Esophagus squamous epithelium (tissue), 5 donors: Measurements from ENCODE around the gene WDR88. TPM values are rescaled to one million over a fixed set of nuclear protein-coding genes. Genes with fewer than 3 reads are reported as not detected.

Experiments
- DNase-seq: peaks from one replicate; lab custom pipeline; 2025; lab: John Stamatoyannopoulos, UW
- H3K27ac ChIP-seq, 4 donors: fragments of 200-600 bp; sonication (generic); one replicate each; pipeline ENCODE4 v1.5.1; 2016 to 2019; ENCODE audit warnings: mild to moderate bottlenecking in 1 of 4
- H3K27me3 ChIP-seq, 4 donors: fragments of 200-600 bp; sonication (generic); 1 replicate in 3 of 4; 2 replicates in 1 of 4; pipeline versions ENCODE4 v1.5.1 to v1.6.0; 2017 to 2021; ENCODE audit warnings: antibody characterized with exemption in 1 of 4
- H3K36me3 ChIP-seq, 3 donors: fragments of 200-600 bp; sonication (generic); one replicate each; pipeline ENCODE4 v1.5.1; 2016 to 2019
- H3K4me1 ChIP-seq, 3 donors: fragments of 200-600 bp; sonication (generic); one replicate each; pipeline ENCODE4 v1.5.1; 2017 to 2019
- H3K4me3 ChIP-seq, 4 donors: fragments of 200-600 bp; sonication (generic); 1 replicate in 3 of 4; 2 replicates in 1 of 4; pipeline ENCODE4 v1.5.1; 2016 to 2019; ENCODE audit warnings: mild to moderate bottlenecking in 2 of 4, moderate library complexity in 1 of 4
- H3K9me3 ChIP-seq, 3 donors: fragments of 200-600 bp; sonication (generic); one replicate each; pipeline ENCODE4 v1.5.1; 2016 to 2019
- CTCF ChIP-seq, 6 experiments: fragments of 450-650 bp in 4 of 6; fragments of 200-600 bp in 2 of 6; sonication (generic) in 2 of 6; IDR thresholded peaks; one replicate each; pipeline ENCODE4 v1.5.1; 2016 to 2019; ENCODE audit warnings: antibody characterized with exemption in 6 of 6, mild to moderate bottlenecking in 4 of 6, moderate library complexity in 4 of 6
- POLR2A ChIP-seq, 4 donors: fragments of 450-650 bp; IDR thresholded peaks; one replicate each; pipeline ENCODE4 v1.6.1; 2017; ENCODE audit warnings: antibody characterized with exemption in 4 of 4, mild to moderate bottlenecking in 4 of 4, moderate library complexity in 3 of 4
- WGBS, 2 donors: methylation state at CpG; one replicate each; pipeline ENCODE4 v1.1.5; 2018; 5-methylcytosine and 5-hydroxymethylcytosine counted together
- intact Hi-C: fragments of 100-400 bp; cut with DNase I; formaldehyde crosslinking; loops from one replicate; pipeline ENCODE4 v1.15.0; 2022
- total RNA-seq, 4 donors: library from RNA; depleted of rRNA; stranded (reverse); fragments of >200 nt; gene quantifications; one replicate each; pipeline ENCODE4 v1.1.0, GENCODE V29; 2016
- donor health status: DM: yes; HTN: yes; CAD: no.

Gene WDR88
- total RNA-seq, 4 donors from 2014 or later: not detected

- TF ChIP-seq POLR2A (IDR thresholded peaks at IDR 0.05) (no peak), CTCF (IDR thresholded peaks at IDR 0.05) (no peak)
- Histone ChIP-seq H3K36me3 (no peaks in the 10 kb centered on the region), H3K4me1 (peaks cover 0 to 13% (median 0%) of the 10 kb centered on the region in 3 donors), H3K27ac (no peak overlapping the region), H3K4me3 (no peak overlapping the region), H3K27me3 (peaks cover 0 to 54% (median 2%) of the 10 kb centered on the region in 4 donors), H3K9me3 (no peaks in the 10 kb centered on the region)
- intact Hi-C loops: no loop called here
- WGBS, 2 donors: 50 to 69% methylated on average over 3 of the region's 4 CpGs
- DNase-seq: no peak
Observed at GRCh38 chr19:33139165-33139564, 7.3 kb downstream of the WDR88 start.

GRCh38 chr19:33143897-33144405, 12.0 kb downstream of the WDR88 start:
- TF ChIP-seq CTCF (IDR thresholded peaks at IDR 0.05): peak; percentile 88 to 96 (median 89)
- TF ChIP-seq POLR2A (IDR thresholded peaks at IDR 0.05): no peak
- H3K9me3 ChIP-seq: no peaks in the 10 kb centered on the region
- no peak overlapping the region for H3K27ac ChIP-seq
- 24 to 32% methylated on average over 18 to 23 of the region's 23 CpGs for WGBS, 2 donors
- H3K4me1 ChIP-seq: peaks cover 0 to 7% (median 0%) of the 10 kb centered on the region in 3 donors
- H3K4me3 ChIP-seq: peak overlapping the region in 1 of 4 donors; percentile 6
- H3K36me3 ChIP-seq: no peaks in the 10 kb centered on the region
- intact Hi-C loops: no loop called here
- peaks cover 0 to 17% (median 0%) of the 10 kb centered on the region in 4 donors for H3K27me3 ChIP-seq
- no peak for DNase-seq

GRCh38 chr19:33146209-33146608, 14.3 kb downstream of the WDR88 start:
- no peak for TF ChIP-seq CTCF (IDR thresholded peaks at IDR 0.05)
- TF ChIP-seq POLR2A (IDR thresholded peaks at IDR 0.05): no peak
- peaks cover 0 to 8% (median 0%) of the 10 kb centered on the region in 4 donors for H3K27me3 ChIP-seq
- intact Hi-C loops: no loop called here
- H3K4me3 ChIP-seq: no peak overlapping the region
- H3K36me3 ChIP-seq: no peaks in the 10 kb centered on the region
- DNase-seq: no peak
- no peaks in the 10 kb centered on the region for H3K9me3 ChIP-seq
- H3K4me1 ChIP-seq: peaks cover 0 to 7% (median 0%) of the 10 kb centered on the region in 3 donors
- no peak overlapping the region for H3K27ac ChIP-seq
- WGBS, 2 donors: 82 to 85% methylated on average over 9 of the region's 9 CpGs

GRCh38 chr19:33147538-33147937, 15.6 kb downstream of the WDR88 start:
- intact Hi-C loops: no loop called here
- 89 to 100% methylated on average over 1 to 4 of the region's 6 CpGs for WGBS, 2 donors

More at GRCh38 chr19:33147538-33147937, 15.6 kb downstream of the WDR88 start:
- Histone ChIP-seq H3K27me3 (no peaks in the 10 kb centered on the region), H3K9me3 (no peaks in the 10 kb centered on the region), H3K27ac (no peak overlapping the region), H3K4me1 (peaks cover 0 to 7% (median 0%) of the 10 kb centered on the region in 3 donors), H3K36me3 (no peaks in the 10 kb centered on the region), H3K4me3 (no peak overlapping the region)
- DNase-seq: no peak
- TF ChIP-seq CTCF (IDR thresholded peaks at IDR 0.05) (no peak), POLR2A (IDR thresholded peaks at IDR 0.05) (no peak)
